ENCODE results near the gene MMP26. TPM values are rescaled to one million over a fixed set of nuclear protein-coding genes. Genes with fewer than 3 reads are reported as not detected.

Gene MMP26
- polyA plus RNA-seq, 1 donor from 2014 or later = not detected

- H3K9me2 ChIP-seq (ENCODE audit: insufficient read depth, low read length) = no peaks in the 10 kb centered on the region
- no peak overlapping the region for H3K9ac ChIP-seq (ENCODE audit: low read length)
- H3K79me2 ChIP-seq (replicated peaks; ENCODE audit: insufficient read depth, low read length) = no peaks in the 10 kb centered on the region
- H3K4me2 ChIP-seq (ENCODE audit: low read length) = no peak overlapping the region
- H4K20me1 ChIP-seq (ENCODE audit: insufficient read depth) = no peaks in the 10 kb centered on the region
- no peaks in the 10 kb centered on the region for H3K9me3 ChIP-seq (ENCODE audit: low read length)
- H3K27ac ChIP-seq (ENCODE audit: low read length) = no peak overlapping the region
- H2AFZ ChIP-seq (ENCODE audit: low read depth, low read length) = no peak overlapping the region
- H3K27me3 ChIP-seq (ENCODE audit: insufficient read depth, low read depth, low read length) = no peaks in the 10 kb centered on the region
- H3K4me3 ChIP-seq (ENCODE audit: low read length) = no peak overlapping the region
- TF ChIP-seq MXI1 (conservative IDR thresholded peaks at IDR 0.05; ENCODE audit: poor library complexity, severe bottlenecking) (no peak), EP300 (conservative IDR thresholded peaks at IDR 0.05; ENCODE audit: poor library complexity, severe bottlenecking) (no peak), POLR2AphosphoS5 (IDR thresholded peaks at IDR 0.05) (no peak), EZH2 (IDR thresholded peaks at IDR 0.05; ENCODE audit: borderline replicate concordance, insufficient read depth, low read length, poor library complexity, severe bottlenecking) (no peak), CTCF (IDR thresholded peaks at IDR 0.05; ENCODE audit: poor library complexity, severe bottlenecking) (no peak), RAD21 (conservative IDR thresholded peaks at IDR 0.05) (no peak), SMC3 (conservative IDR thresholded peaks at IDR 0.05; ENCODE audit: poor library complexity) (no peak), TAF1 (IDR thresholded peaks at IDR 0.05; ENCODE audit: low read depth) (no peak)
- TF ChIP-seq, protein P1, sequence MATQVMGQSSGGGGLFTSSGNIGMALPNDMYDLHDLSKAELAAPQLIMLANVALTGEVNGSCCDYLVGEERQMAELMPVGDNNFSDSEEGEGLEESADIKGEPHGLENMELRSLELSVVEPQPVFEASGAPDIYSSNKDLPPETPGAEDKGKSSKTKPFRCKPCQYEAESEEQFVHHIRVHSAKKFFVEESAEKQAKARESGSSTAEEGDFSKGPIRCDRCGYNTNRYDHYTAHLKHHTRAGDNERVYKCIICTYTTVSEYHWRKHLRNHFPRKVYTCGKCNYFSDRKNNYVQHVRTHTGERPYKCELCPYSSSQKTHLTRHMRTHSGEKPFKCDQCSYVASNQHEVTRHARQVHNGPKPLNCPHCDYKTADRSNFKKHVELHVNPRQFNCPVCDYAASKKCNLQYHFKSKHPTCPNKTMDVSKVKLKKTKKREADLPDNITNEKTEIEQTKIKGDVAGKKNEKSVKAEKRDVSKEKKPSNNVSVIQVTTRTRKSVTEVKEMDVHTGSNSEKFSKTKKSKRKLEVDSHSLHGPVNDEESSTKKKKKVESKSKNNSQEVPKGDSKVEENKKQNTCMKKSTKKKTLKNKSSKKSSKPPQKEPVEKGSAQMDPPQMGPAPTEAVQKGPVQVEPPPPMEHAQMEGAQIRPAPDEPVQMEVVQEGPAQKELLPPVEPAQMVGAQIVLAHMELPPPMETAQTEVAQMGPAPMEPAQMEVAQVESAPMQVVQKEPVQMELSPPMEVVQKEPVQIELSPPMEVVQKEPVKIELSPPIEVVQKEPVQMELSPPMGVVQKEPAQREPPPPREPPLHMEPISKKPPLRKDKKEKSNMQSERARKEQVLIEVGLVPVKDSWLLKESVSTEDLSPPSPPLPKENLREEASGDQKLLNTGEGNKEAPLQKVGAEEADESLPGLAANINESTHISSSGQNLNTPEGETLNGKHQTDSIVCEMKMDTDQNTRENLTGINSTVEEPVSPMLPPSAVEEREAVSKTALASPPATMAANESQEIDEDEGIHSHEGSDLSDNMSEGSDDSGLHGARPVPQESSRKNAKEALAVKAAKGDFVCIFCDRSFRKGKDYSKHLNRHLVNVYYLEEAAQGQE (IDR thresholded peaks at IDR 0.05; ENCODE audit: borderline replicate concordance) = no peak
- no peaks in the 10 kb centered on the region for H3K36me3 ChIP-seq (ENCODE audit: insufficient read depth, low read length)
- H3F3A ChIP-seq (ENCODE audit: insufficient read depth, low read length, poor library complexity, severe bottlenecking) = no peaks in the 10 kb centered on the region
These were observed 278 bp downstream of the MMP26 start for GRCh38 chr11:4704790-4705334.

DNA sequence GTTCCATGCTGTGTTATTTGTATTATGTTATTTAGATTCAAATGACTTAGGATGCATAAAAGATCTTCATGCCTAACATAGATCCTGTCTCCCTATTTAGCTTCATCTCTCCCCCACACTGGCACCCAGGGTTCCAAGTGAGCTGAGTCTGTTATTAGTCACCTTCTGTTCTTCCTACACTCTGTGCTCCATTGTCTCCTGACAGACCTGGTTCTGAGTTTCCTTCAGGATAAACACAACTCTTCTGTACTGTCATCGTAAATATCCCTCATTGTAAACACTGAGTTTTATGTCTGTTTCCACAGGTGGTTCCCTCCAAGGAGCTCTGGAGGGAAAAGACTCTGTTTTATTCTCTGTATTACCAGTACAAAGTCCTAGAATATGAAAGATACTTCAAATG is 8.7 kb downstream of the MMP26 start:
- Histone ChIP-seq H3K4me2 (ENCODE audit: low read length) (no peak overlapping the region), H3K27me3 (ENCODE audit: insufficient read depth, low read depth, low read length) (no peaks in the 10 kb centered on the region), H4K20me1 (ENCODE audit: insufficient read depth) (no peaks in the 10 kb centered on the region), H3K9me2 (ENCODE audit: insufficient read depth, low read length) (no peaks in the 10 kb centered on the region), H3K79me2 (replicated peaks; ENCODE audit: insufficient read depth, low read length) (no peaks in the 10 kb centered on the region), H2AFZ (ENCODE audit: low read depth, low read length) (no peak overlapping the region), H3K4me3 (ENCODE audit: low read length) (no peak overlapping the region), H3K36me3 (ENCODE audit: insufficient read depth, low read length) (no peaks in the 10 kb centered on the region), H3F3A (ENCODE audit: insufficient read depth, low read length, poor library complexity, severe bottlenecking) (no peaks in the 10 kb centered on the region), H3K9ac (ENCODE audit: low read length) (no peak overlapping the region), H3K27ac (ENCODE audit: low read length) (no peak overlapping the region), H3K9me3 (ENCODE audit: low read length) (no peaks in the 10 kb centered on the region)
- TF ChIP-seq MXI1 (conservative IDR thresholded peaks at IDR 0.05; ENCODE audit: poor library complexity, severe bottlenecking) (no peak), SMC3 (conservative IDR thresholded peaks at IDR 0.05; ENCODE audit: poor library complexity) (no peak), TAF1 (IDR thresholded peaks at IDR 0.05; ENCODE audit: low read depth) (no peak)
- TF ChIP-seq, protein P1 (IDR thresholded peaks at IDR 0.05; ENCODE audit: borderline replicate concordance) = no peak
